GM23338 (cell line): ENCODE results near the gene RAB12.

Experiments
- CREB1 ChIP-seq: fragments of 250-450 bp; sonication (Bioruptor Pico); IDR thresholded peaks from 2 replicates; pipeline ENCODE4 v1.5.0; 2020; ENCODE audit warnings: low read depth, mild to moderate bottlenecking, moderate library complexity
- CTCF ChIP-seq, 2 experiments: fragments of 200-600 bp in 1 of 2; sonication (generic) in 1 of 2; conservative IDR thresholded peaks; 2 replicates each; pipeline versions ENCODE4 v1.5.1 to v1.6.1; 2016 to 2017; ENCODE audit warnings: antibody characterized with exemption in 2 of 2, low read depth in 2 of 2, mild to moderate bottlenecking in 2 of 2, moderate library complexity in 1 of 2
- EZH2 ChIP-seq: fragments of 200-600 bp; sonication (generic); IDR thresholded peaks from one replicate; pipeline ENCODE4 v1.8.0; 2017; ENCODE audit warnings: antibody characterized with exemption, mild to moderate bottlenecking, low read depth; ENCODE audit not compliant: unreplicated experiment
- EZH2phosphoT487 ChIP-seq: fragments of 200-600 bp; sonication (generic); IDR thresholded peaks from one replicate; pipeline ENCODE4 v1.8.1; 2018; ENCODE audit warnings: antibody characterized with exemption; ENCODE audit not compliant: unreplicated experiment
- JUNB ChIP-seq: IDR thresholded peaks from one replicate; pipeline ENCODE4 v1.6.1; 2016; ENCODE audit warnings: antibody characterized with exemption; ENCODE audit not compliant: unreplicated experiment
- NANOG ChIP-seq: IDR thresholded peaks from 2 replicates; pipeline ENCODE4 v1.6.1; 2016; ENCODE audit warnings: antibody characterized with exemption, borderline replicate concordance
- POLR2AphosphoS5 ChIP-seq: IDR thresholded peaks from 2 replicates; pipeline ENCODE4 v1.6.1; 2016; ENCODE audit warnings: antibody characterized with exemption, low read depth
- STAT1 ChIP-seq: IDR thresholded peaks from one replicate; pipeline ENCODE4 v1.6.1; 2016; ENCODE audit warnings: antibody characterized with exemption; ENCODE audit not compliant: unreplicated experiment
- ZNF114 ChIP-seq: fragments of 250-450 bp; sonication (Bioruptor Pico); IDR thresholded peaks from 2 replicates; pipeline ENCODE4 v1.5.0; 2020; ENCODE audit warnings: mild to moderate bottlenecking, moderate library complexity
- ZNF331 ChIP-seq: fragments of 250-450 bp; sonication (Bioruptor Pico); IDR thresholded peaks from 2 replicates; pipeline ENCODE4 v1.5.0; 2020; ENCODE audit warnings: low read depth, mild to moderate bottlenecking, moderate library complexity
- TF ChIP-seq, protein P1 (sequence below): IDR thresholded peaks from one replicate; pipeline ENCODE4 v1.6.1; 2018; ENCODE audit warnings: antibody characterized with exemption; ENCODE audit not compliant: unreplicated experiment
- TF ChIP-seq, protein P2 (sequence below): IDR thresholded peaks from 2 replicates; pipeline ENCODE4 v1.6.1; 2016; ENCODE audit warnings: antibody characterized with exemption
- TF ChIP-seq, protein P3 (sequence below): fragments of 250-450 bp; sonication (Bioruptor Pico); IDR thresholded peaks from 2 replicates; pipeline ENCODE4 v1.5.0; 2020; ENCODE audit warnings: mild to moderate bottlenecking, moderate library complexity

DNA sequence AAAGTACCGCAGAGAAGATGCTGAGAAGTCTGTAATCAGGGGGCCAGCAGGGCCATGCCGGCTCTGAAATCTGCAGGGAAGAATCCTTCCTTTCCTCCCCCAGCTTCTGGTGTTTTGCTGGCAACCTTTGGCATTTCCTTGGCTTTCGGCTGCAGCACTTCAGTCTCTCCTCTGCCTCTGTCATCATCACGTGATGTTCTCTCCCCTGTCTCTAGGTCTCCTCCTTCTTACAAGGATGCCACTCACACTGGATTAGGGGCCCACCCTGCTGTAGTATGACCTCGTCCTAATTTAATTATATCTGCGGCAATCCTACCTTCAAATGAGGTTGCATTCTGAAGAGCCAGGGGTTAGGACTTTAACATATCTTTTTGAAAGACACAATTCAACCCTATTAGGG lies 13.8 kb upstream of the RAB12 start:
- TF ChIP-seq, protein P1, sequence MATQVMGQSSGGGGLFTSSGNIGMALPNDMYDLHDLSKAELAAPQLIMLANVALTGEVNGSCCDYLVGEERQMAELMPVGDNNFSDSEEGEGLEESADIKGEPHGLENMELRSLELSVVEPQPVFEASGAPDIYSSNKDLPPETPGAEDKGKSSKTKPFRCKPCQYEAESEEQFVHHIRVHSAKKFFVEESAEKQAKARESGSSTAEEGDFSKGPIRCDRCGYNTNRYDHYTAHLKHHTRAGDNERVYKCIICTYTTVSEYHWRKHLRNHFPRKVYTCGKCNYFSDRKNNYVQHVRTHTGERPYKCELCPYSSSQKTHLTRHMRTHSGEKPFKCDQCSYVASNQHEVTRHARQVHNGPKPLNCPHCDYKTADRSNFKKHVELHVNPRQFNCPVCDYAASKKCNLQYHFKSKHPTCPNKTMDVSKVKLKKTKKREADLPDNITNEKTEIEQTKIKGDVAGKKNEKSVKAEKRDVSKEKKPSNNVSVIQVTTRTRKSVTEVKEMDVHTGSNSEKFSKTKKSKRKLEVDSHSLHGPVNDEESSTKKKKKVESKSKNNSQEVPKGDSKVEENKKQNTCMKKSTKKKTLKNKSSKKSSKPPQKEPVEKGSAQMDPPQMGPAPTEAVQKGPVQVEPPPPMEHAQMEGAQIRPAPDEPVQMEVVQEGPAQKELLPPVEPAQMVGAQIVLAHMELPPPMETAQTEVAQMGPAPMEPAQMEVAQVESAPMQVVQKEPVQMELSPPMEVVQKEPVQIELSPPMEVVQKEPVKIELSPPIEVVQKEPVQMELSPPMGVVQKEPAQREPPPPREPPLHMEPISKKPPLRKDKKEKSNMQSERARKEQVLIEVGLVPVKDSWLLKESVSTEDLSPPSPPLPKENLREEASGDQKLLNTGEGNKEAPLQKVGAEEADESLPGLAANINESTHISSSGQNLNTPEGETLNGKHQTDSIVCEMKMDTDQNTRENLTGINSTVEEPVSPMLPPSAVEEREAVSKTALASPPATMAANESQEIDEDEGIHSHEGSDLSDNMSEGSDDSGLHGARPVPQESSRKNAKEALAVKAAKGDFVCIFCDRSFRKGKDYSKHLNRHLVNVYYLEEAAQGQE, result no peak
- TF ChIP-seq CTCF (conservative IDR thresholded peaks at IDR 0.05; ENCODE audit: low read depth in 2 of 2) (no peak), EZH2 (no peak), POLR2AphosphoS5 (no peak), JUNB (no peak), STAT1 (no peak), EZH2phosphoT487 (no peak), CREB1 (no peak), NANOG (no peak), ZNF114 (CRISPR knock-in tag) (no peak), ZNF331 (CRISPR knock-in tag) (no peak)
- TF ChIP-seq, protein P2, sequence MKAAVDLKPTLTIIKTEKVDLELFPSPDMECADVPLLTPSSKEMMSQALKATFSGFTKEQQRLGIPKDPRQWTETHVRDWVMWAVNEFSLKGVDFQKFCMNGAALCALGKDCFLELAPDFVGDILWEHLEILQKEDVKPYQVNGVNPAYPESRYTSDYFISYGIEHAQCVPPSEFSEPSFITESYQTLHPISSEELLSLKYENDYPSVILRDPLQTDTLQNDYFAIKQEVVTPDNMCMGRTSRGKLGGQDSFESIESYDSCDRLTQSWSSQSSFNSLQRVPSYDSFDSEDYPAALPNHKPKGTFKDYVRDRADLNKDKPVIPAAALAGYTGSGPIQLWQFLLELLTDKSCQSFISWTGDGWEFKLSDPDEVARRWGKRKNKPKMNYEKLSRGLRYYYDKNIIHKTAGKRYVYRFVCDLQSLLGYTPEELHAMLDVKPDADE, result no peak
- TF ChIP-seq, protein P3, sequence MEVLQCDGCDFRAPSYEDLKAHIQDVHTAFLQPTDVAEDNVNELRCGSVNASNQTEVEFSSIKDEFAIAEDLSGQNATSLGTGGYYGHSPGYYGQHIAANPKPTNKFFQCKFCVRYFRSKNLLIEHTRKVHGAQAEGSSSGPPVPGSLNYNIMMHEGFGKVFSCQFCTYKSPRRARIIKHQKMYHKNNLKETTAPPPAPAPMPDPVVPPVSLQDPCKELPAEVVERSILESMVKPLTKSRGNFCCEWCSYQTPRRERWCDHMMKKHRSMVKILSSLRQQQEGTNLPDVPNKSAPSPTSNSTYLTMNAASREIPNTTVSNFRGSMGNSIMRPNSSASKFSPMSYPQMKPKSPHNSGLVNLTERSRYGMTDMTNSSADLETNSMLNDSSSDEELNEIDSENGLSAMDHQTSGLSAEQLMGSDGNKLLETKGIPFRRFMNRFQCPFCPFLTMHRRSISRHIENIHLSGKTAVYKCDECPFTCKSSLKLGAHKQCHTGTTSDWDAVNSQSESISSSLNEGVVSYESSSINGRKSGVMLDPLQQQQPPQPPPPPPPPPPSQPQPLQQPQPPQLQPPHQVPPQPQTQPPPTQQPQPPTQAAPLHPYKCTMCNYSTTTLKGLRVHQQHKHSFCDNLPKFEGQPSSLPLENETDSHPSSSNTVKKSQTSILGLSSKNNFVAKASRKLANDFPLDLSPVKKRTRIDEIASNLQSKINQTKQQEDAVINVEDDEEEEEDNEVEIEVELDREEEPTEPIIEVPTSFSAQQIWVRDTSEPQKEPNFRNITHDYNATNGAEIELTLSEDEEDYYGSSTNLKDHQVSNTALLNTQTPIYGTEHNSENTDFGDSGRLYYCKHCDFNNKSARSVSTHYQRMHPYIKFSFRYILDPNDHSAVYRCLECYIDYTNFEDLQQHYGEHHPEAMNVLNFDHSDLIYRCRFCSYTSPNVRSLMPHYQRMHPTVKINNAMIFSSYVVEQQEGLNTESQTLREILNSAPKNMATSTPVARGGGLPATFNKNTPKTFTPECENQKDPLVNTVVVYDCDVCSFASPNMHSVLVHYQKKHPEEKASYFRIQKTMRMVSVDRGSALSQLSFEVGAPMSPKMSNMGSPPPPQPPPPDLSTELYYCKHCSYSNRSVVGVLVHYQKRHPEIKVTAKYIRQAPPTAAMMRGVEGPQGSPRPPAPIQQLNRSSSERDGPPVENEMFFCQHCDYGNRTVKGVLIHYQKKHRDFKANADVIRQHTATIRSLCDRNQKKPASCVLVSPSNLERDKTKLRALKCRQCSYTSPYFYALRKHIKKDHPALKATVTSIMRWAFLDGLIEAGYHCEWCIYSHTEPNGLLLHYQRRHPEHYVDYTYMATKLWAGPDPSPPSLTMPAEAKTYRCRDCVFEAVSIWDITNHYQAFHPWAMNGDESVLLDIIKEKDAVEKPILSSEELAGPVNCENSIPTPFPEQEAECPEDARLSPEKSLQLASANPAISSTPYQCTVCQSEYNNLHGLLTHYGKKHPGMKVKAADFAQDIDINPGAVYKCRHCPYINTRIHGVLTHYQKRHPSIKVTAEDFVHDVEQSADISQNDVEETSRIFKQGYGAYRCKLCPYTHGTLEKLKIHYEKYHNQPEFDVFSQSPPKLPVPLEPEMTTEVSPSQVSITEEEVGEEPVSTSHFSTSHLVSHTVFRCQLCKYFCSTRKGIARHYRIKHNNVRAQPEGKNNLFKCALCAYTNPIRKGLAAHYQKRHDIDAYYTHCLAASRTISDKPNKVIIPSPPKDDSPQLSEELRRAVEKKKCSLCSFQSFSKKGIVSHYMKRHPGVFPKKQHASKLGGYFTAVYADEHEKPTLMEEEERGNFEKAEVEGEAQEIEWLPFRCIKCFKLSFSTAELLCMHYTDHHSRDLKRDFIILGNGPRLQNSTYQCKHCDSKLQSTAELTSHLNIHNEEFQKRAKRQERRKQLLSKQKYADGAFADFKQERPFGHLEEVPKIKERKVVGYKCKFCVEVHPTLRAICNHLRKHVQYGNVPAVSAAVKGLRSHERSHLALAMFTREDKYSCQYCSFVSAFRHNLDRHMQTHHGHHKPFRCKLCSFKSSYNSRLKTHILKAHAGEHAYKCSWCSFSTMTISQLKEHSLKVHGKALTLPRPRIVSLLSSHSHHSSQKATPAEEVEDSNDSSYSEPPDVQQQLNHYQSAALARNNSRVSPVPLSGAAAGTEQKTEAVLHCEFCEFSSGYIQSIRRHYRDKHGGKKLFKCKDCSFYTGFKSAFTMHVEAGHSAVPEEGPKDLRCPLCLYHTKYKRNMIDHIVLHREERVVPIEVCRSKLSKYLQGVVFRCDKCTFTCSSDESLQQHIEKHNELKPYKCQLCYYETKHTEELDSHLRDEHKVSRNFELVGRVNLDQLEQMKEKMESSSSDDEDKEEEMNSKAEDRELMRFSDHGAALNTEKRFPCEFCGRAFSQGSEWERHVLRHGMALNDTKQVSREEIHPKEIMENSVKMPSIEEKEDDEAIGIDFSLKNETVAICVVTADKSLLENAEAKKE, result no peak
